Omental fat pad (tissue), 4 donors: Measurements from ENCODE around the gene CCNDBP1. TPM values are rescaled to one million over a fixed set of nuclear protein-coding genes. Genes with fewer than 3 reads are reported as not detected.

ENCODE experiments used
- ATAC-seq: fragments of 150-250 bp; one replicate; pipeline ENCODE4 v1.9.1; 2016; ENCODE audit warnings: mild to moderate bottlenecking, moderate library complexity; ENCODE audit not compliant: low FRiP score
- DNase-seq: peaks from one replicate; pipeline ENCODE4 v3.0.0-alpha.2; 2019; ENCODE audit warnings: low spot score
- total RNA-seq, 4 donors: library from RNA; depleted of rRNA; stranded (reverse); fragments of >200 nt; gene quantifications; one replicate each; pipeline ENCODE4 v1.1.0, GENCODE V29; 2016
- TF ChIP-seq, protein P1 (sequence below), 3 donors: fragments of 450-650 bp; IDR thresholded peaks; one replicate each; pipeline ENCODE4 v1.5.1; 2016 to 2017; ENCODE audit warnings: antibody characterized with exemption in 3 of 3, mild to moderate bottlenecking in 3 of 3, moderate library complexity in 2 of 3

CCNDBP1 gene
- total RNA-seq, 4 donors from 2014 or later, result 70.0 to 126 (median 78.3) TPM

DNA sequence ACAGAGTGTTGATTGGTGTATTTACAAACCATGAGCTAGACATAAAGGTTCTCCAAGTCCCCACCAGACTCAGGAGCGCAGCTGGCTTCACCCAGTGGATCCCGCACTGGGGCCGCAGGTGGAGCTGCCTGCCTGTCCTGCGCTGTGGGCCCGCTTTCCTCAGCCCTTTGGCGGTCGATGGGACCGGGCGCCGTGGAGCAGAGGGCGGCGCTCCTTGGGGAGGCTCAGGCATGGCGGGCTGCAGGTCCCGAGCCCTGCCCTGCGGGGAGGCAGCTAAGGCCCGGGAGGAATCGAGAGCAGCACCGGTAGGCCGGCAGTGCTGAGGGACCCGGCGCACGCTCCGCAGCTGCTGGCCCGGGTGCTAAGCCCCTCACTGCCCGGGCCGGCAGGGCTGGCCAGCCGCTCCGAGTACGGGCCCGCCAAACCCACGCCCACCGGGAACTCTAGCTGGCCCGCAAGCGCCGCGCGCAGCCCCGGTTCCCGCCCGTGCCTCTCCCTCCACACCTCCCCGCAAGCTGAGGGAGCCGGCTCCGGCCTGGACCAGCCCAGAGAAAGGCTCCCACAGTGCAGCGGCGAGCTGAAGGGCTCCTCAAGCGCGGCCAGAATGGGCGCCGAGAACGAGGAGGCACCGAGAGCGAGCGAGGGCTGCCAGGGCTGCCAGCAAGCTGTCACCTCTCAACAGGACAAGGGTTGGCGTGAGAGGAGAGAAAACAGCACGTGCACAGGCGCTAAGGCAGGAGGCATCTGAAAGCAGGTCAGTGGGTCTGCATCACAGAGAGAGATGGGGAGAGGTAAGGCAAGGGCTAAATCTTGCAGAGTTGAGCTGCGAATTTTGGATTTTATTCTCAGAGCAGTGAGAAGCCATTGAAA, 41.5 kb downstream of the CCNDBP1 start:
- ATAC-seq, result no peak
- TF ChIP-seq, protein P1, sequence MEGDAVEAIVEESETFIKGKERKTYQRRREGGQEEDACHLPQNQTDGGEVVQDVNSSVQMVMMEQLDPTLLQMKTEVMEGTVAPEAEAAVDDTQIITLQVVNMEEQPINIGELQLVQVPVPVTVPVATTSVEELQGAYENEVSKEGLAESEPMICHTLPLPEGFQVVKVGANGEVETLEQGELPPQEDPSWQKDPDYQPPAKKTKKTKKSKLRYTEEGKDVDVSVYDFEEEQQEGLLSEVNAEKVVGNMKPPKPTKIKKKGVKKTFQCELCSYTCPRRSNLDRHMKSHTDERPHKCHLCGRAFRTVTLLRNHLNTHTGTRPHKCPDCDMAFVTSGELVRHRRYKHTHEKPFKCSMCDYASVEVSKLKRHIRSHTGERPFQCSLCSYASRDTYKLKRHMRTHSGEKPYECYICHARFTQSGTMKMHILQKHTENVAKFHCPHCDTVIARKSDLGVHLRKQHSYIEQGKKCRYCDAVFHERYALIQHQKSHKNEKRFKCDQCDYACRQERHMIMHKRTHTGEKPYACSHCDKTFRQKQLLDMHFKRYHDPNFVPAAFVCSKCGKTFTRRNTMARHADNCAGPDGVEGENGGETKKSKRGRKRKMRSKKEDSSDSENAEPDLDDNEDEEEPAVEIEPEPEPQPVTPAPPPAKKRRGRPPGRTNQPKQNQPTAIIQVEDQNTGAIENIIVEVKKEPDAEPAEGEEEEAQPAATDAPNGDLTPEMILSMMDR (IDR thresholded peaks at IDR 0.05), result no peak
- DNase-seq, result no peak

DNA sequence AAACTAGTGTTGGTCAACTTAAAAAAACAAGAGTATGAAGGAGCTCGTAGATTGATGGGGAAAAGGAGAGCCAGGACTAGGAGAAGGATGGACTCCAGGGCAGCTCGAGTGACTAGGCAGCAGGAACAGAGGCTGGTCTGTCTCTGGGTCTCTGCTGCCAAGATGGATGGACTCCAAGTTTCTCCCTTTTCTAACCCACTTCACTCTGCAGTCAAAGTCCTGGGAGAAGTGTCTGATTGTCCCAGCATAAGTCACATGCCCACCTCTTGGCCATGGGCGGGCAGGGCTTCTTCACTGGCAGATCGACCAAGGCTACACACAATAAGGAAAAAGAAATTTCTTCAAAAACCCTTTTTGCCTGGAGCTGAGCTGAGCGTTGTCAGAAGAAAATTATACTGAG, 44.8 kb downstream of the CCNDBP1 start:
- no peak for ATAC-seq

DNA sequence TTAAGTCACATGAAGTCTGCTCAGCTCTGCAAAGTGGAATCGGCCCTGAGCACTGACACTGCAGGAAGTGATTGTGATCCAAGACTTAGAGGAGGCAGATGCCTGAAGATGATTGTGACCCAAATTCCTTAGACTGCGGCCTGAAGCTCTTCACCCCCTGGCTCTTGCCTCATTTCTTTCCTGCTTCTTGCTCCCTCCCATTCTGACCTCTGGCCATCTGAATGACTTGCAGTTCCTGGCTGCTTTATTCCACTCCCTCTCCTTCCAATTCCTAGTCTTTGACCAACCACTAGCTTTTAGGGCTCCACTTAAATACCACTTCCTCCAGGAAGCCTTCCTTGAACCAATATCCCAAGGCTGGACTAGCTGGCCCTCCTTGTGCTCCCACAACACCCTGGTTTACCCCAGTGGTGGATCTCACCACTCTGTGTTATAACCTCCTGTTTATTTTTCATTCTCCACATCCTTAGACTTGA, 45.5 kb downstream of the CCNDBP1 start:
- ATAC-seq (no peak), DNase-seq (no peak)
- TF ChIP-seq, protein P1 (IDR thresholded peaks at IDR 0.05), result no peak

More for the DNA sequence above, 44.8 kb downstream of the CCNDBP1 start:
- TF ChIP-seq, protein P1 (IDR thresholded peaks at IDR 0.05), result no peak
- DNase-seq, result no peak

DNA sequence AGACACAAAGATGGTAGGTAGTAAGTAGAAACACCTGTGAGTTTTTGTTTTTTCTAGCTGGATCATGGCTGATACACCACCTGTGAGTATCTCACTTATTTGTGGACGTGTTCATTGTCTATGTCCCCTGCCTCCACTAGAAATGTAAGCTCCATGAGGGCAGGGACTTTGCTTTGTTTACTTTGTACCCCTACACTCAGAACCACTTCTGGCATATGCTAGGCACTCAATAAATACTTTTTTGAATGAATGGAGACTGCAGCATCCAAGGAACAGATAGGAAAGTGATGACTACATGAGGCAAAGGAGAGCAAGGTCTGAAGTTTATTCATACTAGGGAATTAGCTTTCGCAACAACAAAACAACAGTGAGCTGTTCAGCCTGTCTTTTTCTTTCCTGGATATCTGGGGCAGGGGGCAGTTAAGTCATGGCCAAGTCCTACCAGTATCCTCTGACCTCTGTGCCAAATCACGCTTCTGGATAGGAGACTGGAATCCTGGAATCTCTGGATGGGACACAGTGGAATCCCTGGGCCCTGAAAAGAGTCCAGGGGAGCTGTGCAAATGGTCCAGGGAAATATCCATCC, 47.2 kb downstream of the CCNDBP1 start:
- ATAC-seq (no peak), DNase-seq (no peak)
- TF ChIP-seq, protein P1 (IDR thresholded peaks at IDR 0.05), result no peak

DNA sequence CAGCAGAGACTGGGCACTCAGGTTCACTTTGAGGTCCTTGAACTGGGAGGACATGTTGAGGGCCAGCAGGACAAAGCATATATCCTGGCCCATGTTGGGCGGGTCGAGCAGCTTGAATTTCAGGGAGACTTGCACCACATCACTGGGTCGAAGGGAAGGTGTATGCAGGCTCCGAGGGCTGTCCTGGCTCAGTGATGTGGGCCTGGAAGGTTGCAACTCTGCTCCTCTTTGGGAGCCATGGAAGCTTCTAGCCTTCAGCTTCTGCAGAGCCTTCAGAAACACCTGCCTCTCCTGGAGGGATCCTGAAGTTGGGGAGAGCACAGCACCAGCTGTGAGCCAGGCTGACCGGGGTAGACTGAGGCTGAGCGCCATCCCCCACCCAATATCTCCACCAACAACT, 50.3 kb downstream of the CCNDBP1 start:
- ATAC-seq (no peak), DNase-seq (no peak)
- TF ChIP-seq, protein P1 (IDR thresholded peaks at IDR 0.05), result no peak

DNA sequence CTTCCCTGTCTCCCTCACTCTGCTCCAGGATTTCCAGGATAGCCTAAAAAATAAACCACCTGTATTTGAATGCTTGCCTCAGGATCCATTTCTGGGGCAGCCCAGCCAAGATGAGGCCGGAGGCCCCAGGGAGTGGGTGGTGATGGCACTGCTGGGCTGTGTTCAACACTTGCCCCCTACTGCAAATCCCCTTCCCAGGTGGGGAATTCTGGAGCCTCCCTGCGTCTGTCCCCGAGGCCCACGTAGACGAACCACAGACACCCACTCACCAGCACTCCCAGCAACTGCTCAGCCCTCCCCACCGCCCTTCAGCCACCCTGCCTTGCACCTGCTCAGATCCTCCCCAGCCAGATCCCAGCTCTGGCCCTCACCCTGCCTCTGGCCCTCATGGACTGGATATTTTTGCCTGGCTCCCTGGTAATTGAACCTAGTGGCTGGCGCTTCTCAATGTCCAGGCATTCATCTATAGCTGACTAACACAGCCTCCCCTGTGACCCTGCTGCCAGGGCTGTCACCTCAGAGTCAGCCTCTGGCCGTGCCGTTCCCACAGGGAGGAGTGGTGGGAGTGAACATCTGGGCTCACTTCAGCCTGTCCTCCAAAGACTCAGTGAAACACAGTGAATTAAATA, 52.8 kb downstream of the CCNDBP1 start:
- ATAC-seq, result no peak

More for the DNA sequence above, 52.8 kb downstream of the CCNDBP1 start:
- TF ChIP-seq, protein P1 (IDR thresholded peaks at IDR 0.05), result no peak
- DNase-seq, result no peak
